ENCODE data around the gene LRRC1.

DNA sequence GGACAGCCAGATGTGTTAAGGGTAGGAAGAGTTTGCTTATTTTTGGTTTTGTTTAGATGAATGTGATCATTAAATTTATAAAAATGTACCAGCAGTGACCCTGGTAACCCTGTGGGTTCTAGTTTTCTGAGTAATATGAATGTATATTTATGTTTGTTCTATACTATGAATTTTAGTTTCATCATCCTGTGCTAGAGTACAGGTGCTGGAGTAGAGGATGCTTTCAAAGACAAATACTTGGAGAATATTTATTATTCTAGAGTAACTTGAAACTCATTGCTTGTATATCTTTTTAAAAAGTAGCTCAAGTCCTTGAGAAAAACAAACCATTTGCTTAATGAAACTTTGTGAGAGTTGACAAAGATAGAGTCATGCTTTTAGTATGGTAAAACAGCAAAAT, 7.8 kb downstream of the LRRC1 start:
- TF ChIP-seq, protein P1, sequence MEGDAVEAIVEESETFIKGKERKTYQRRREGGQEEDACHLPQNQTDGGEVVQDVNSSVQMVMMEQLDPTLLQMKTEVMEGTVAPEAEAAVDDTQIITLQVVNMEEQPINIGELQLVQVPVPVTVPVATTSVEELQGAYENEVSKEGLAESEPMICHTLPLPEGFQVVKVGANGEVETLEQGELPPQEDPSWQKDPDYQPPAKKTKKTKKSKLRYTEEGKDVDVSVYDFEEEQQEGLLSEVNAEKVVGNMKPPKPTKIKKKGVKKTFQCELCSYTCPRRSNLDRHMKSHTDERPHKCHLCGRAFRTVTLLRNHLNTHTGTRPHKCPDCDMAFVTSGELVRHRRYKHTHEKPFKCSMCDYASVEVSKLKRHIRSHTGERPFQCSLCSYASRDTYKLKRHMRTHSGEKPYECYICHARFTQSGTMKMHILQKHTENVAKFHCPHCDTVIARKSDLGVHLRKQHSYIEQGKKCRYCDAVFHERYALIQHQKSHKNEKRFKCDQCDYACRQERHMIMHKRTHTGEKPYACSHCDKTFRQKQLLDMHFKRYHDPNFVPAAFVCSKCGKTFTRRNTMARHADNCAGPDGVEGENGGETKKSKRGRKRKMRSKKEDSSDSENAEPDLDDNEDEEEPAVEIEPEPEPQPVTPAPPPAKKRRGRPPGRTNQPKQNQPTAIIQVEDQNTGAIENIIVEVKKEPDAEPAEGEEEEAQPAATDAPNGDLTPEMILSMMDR (conservative IDR thresholded peaks at IDR 0.05): no peak
- TF ChIP-seq ZFX (IDR thresholded peaks at IDR 0.05): no peak

Measured in C4-2B (cell line).